Measurements from ENCODE around the gene HOXA3. TPM values are rescaled to one million over a fixed set of nuclear protein-coding genes. Genes with fewer than 3 reads are reported as not detected.

The HOXA3 gene
- total and polyA plus RNA-seq, 9 of the 15 experiments (the other 6 are each of a cell fraction or from before 2014, with no cell fraction given), result 0.04 to 0.13 TPM; not detected in 7

GRCh38 chr7:27156916-27157701, 4.7 kb upstream of the HOXA3 start (continued):
- TF ChIP-seq, protein P1, sequence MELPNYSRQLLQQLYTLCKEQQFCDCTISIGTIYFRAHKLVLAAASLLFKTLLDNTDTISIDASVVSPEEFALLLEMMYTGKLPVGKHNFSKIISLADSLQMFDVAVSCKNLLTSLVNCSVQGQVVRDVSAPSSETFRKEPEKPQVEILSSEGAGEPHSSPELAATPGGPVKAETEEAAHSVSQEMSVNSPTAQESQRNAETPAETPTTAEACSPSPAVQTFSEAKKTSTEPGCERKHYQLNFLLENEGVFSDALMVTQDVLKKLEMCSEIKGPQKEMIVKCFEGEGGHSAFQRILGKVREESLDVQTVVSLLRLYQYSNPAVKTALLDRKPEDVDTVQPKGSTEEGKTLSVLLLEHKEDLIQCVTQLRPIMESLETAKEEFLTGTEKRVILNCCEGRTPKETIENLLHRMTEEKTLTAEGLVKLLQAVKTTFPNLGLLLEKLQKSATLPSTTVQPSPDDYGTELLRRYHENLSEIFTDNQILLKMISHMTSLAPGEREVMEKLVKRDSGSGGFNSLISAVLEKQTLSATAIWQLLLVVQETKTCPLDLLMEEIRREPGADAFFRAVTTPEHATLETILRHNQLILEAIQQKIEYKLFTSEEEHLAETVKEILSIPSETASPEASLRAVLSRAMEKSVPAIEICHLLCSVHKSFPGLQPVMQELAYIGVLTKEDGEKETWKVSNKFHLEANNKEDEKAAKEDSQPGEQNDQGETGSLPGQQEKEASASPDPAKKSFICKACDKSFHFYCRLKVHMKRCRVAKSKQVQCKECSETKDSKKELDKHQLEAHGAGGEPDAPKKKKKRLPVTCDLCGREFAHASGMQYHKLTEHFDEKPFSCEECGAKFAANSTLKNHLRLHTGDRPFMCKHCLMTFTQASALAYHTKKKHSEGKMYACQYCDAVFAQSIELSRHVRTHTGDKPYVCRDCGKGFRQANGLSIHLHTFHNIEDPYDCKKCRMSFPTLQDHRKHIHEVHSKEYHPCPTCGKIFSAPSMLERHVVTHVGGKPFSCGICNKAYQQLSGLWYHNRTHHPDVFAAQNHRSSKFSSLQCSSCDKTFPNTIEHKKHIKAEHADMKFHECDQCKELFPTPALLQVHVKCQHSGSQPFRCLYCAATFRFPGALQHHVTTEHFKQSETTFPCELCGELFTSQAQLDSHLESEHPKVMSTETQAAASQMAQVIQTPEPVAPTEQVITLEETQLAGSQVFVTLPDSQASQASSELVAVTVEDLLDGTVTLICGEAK (IDR thresholded peaks at IDR 0.05), result no peak
- TF ChIP-seq, protein P1 (CRISPR knock-in tag; IDR thresholded peaks at IDR 0.05), result no peak
- TF ChIP-seq ZFP91 (CRISPR knock-in tag; IDR thresholded peaks at IDR 0.05), result no peak

Measured in K562 (cell line).